ENCODE data around the gene FCER2. TPM values are rescaled to one million over a fixed set of nuclear protein-coding genes. Genes with fewer than 3 reads are reported as not detected.

Gene FCER2
- total RNA-seq, 1 donor from 2014 or later, result not detected

GRCh38 chr19:7652061-7652641 lies 49.8 kb downstream of the FCER2 start:
- H3K36me3 ChIP-seq (ENCODE audit: control insufficient read depth, insufficient read depth, low read length), result peaks cover 2% of the 10 kb centered on the region
- H3K4me3 ChIP-seq (ENCODE audit: low read depth, low read length), result no peak overlapping the region
- peak; percentile 79 for TF ChIP-seq CTCF (IDR thresholded peaks at IDR 0.05; ENCODE audit: insufficient read depth, low read length, severe bottlenecking)
- FAIRE-seq, result peak; percentile 93
- peaks cover 2% of the 10 kb centered on the region for H3K27me3 ChIP-seq (ENCODE audit: control insufficient read depth, insufficient read depth, low read length)
- peak; percentile 83 for DNase-seq (ENCODE audit: low read depth)

- H3K4me3 ChIP-seq (ENCODE audit: low read depth, low read length), result no peak overlapping the region
- H3K36me3 ChIP-seq (ENCODE audit: control insufficient read depth, insufficient read depth, low read length), result peaks cover 3% of the 10 kb centered on the region
- no peak for TF ChIP-seq CTCF (IDR thresholded peaks at IDR 0.05; ENCODE audit: insufficient read depth, low read length, severe bottlenecking)
- FAIRE-seq (no peak), DNase-seq (ENCODE audit: low read depth) (no peak)
- H3K27me3 ChIP-seq (ENCODE audit: control insufficient read depth, insufficient read depth, low read length), result no peaks in the 10 kb centered on the region
Measured at GRCh38 chr19:7650148-7650547, 51.8 kb downstream of the FCER2 start.

GRCh38 chr19:7648265-7649014 lies 53.5 kb downstream of the FCER2 start:
- no peaks in the 10 kb centered on the region for H3K27me3 ChIP-seq (ENCODE audit: control insufficient read depth, insufficient read depth, low read length)
- no peak for TF ChIP-seq CTCF (IDR thresholded peaks at IDR 0.05; ENCODE audit: insufficient read depth, low read length, severe bottlenecking)
- FAIRE-seq (no peak), DNase-seq (ENCODE audit: low read depth) (no peak)
- H3K36me3 ChIP-seq (ENCODE audit: control insufficient read depth, insufficient read depth, low read length), result peaks cover 5% of the 10 kb centered on the region
- H3K4me3 ChIP-seq (ENCODE audit: low read depth, low read length), result no peak overlapping the region

- H3K4me3 ChIP-seq (ENCODE audit: low read depth, low read length), result no peak overlapping the region
- DNase-seq (ENCODE audit: low read depth) (no peak), FAIRE-seq (no peak)
- TF ChIP-seq CTCF (IDR thresholded peaks at IDR 0.05; ENCODE audit: insufficient read depth, low read length, severe bottlenecking), result no peak
- peaks cover 12% of the 10 kb centered on the region for H3K36me3 ChIP-seq (ENCODE audit: control insufficient read depth, insufficient read depth, low read length)
- no peaks in the 10 kb centered on the region for H3K27me3 ChIP-seq (ENCODE audit: control insufficient read depth, insufficient read depth, low read length)
Measured at GRCh38 chr19:7647156-7647555, 54.8 kb downstream of the FCER2 start.

- DNase-seq (ENCODE audit: low read depth) (no peak), FAIRE-seq (no peak)
- peaks cover 13% of the 10 kb centered on the region for H3K36me3 ChIP-seq (ENCODE audit: control insufficient read depth, insufficient read depth, low read length)
- no peak for TF ChIP-seq CTCF (IDR thresholded peaks at IDR 0.05; ENCODE audit: insufficient read depth, low read length, severe bottlenecking)
- H3K4me3 ChIP-seq (ENCODE audit: low read depth, low read length), result no peak overlapping the region
- no peaks in the 10 kb centered on the region for H3K27me3 ChIP-seq (ENCODE audit: control insufficient read depth, insufficient read depth, low read length)
Measured at GRCh38 chr19:7646426-7646700, 55.6 kb downstream of the FCER2 start.

Data from bronchial epithelial cell (primary cell).